AG04450 (cell line): Measurements from ENCODE around the gene NPNT. TPM values are rescaled to one million over a fixed set of nuclear protein-coding genes. Genes with fewer than 3 reads are reported as not detected.

Source experiments
- CTCF ChIA-PET: fragments of 300-600, 350-600 bp; formaldehyde crosslinking; extraction: SDS; loops from one replicate; lab custom pipeline; 2022; ENCODE audit warnings: antibody characterized with exemption, inconsistent platforms; lab: Charles Lee
- POLR2A ChIA-PET: fragments of 350-600 bp; formaldehyde crosslinking; extraction: SDS; loops from one replicate; lab custom pipeline; 2021; ENCODE audit warnings: antibody characterized with exemption, inconsistent platforms; lab: Yijun Ruan, JAX
- DNase-seq: peaks from one replicate; pipeline ENCODE4 v3.0.0-alpha.2; 2011; ENCODE audit warnings: low read depth, low spot score
- H3K27ac ChIP-seq: one replicate; pipeline ENCODE4 v1.5.1; 2012; ENCODE audit warnings: low read depth, low read length, control low read depth
- H3K27me3 ChIP-seq: one replicate; pipeline ENCODE4 v1.6.0; 2012; ENCODE audit warnings: low read length; ENCODE audit not compliant: control insufficient read depth, insufficient read depth
- H3K4me3 ChIP-seq: 2 replicates; pipeline ENCODE4 v1.5.1; 2011; ENCODE audit warnings: mild to moderate bottlenecking, low read depth, low read length, control low read depth
- H3K9me3 ChIP-seq: 2 replicates; pipeline ENCODE4 v1.5.1; 2012; ENCODE audit warnings: low read length; ENCODE audit not compliant: control insufficient read depth, insufficient read depth
- CTCF ChIP-seq: IDR thresholded peaks from 2 replicates; pipeline ENCODE4 v1.5.1; 2011; ENCODE audit warnings: low read depth, low read length, control low read depth, inconsistent platforms
- polyA plus RNA-seq: library from polyadenylated mRNA; depleted of rRNA; stranded (reverse); fragments of >200 nt; gene quantifications from 2 replicates; pipeline ENCODE4 v1.2.3, GENCODE V29; 2011

NPNT gene
- polyA plus RNA-seq, 1 experiment, result not detected

GRCh38 chr4:105952591-105952990 lies 57.3 kb downstream of the NPNT start:
- Histone ChIP-seq H3K9me3 (no peaks in the 10 kb centered on the region), H3K4me3 (no peak overlapping the region), H3K27me3 (no peaks in the 10 kb centered on the region), H3K27ac (no peak overlapping the region)
- POLR2A ChIA-PET, result no interaction called here
- DNase-seq, result no peak
- CTCF ChIA-PET, result no interaction called here
- TF ChIP-seq CTCF, result no peak

- no peaks in the 10 kb centered on the region for H3K27me3 ChIP-seq
- H3K4me3 ChIP-seq, result no peak overlapping the region
- ChIA-PET CTCF (no interaction called here), POLR2A (no interaction called here)
- no peak overlapping the region for H3K27ac ChIP-seq
- no peaks in the 10 kb centered on the region for H3K9me3 ChIP-seq
- TF ChIP-seq CTCF, result no peak
- no peak for DNase-seq
Observed at GRCh38 chr4:105956569-105956968, 61.3 kb downstream of the NPNT start.

GRCh38 chr4:105957680-105958079 lies 62.4 kb downstream of the NPNT start:
- no peaks in the 10 kb centered on the region for H3K27me3 ChIP-seq
- no peak for TF ChIP-seq CTCF
- no peak overlapping the region for H3K4me3 ChIP-seq
- DNase-seq, result no peak
- POLR2A ChIA-PET, result no interaction called here
- H3K9me3 ChIP-seq, result no peaks in the 10 kb centered on the region
- CTCF ChIA-PET, result no interaction called here
- H3K27ac ChIP-seq, result no peak overlapping the region

- Histone ChIP-seq H3K4me3 (no peak overlapping the region), H3K27me3 (no peaks in the 10 kb centered on the region), H3K9me3 (no peaks in the 10 kb centered on the region), H3K27ac (no peak overlapping the region)
- DNase-seq, result no peak
- POLR2A ChIA-PET, result no interaction called here
- CTCF ChIA-PET, result no interaction called here
- no peak for TF ChIP-seq CTCF
Observed at GRCh38 chr4:105963461-105964400, 68.5 kb downstream of the NPNT start.

- H3K4me3 ChIP-seq, result no peak overlapping the region
- POLR2A ChIA-PET, result no interaction called here
- no peaks in the 10 kb centered on the region for H3K27me3 ChIP-seq
- H3K9me3 ChIP-seq, result no peaks in the 10 kb centered on the region
- no peak for TF ChIP-seq CTCF
- no peak for DNase-seq
- CTCF ChIA-PET, result no interaction called here
- no peak overlapping the region for H3K27ac ChIP-seq
Observed at GRCh38 chr4:105965183-105965800, 70.0 kb downstream of the NPNT start.
